Measurements from ENCODE around the gene EPHA2.

The EPHA2 gene

GRCh38 chr1:16117936-16118335 is 37.9 kb downstream of the EPHA2 start:
- no peak for TF ChIP-seq CTCF (IDR thresholded peaks at IDR 0.05; ENCODE audit: control insufficient read depth, extremely low read depth, insufficient read depth)

GRCh38 chr1:16117369-16117768 is 38.5 kb downstream of the EPHA2 start:
- DNase-seq (ENCODE audit: low read depth) = no peak
- no peak overlapping the region for H3K4me3 ChIP-seq (ENCODE audit: low read depth, low read length)
- no peak for TF ChIP-seq CTCF (IDR thresholded peaks at IDR 0.05; ENCODE audit: control insufficient read depth, extremely low read depth, insufficient read depth)

More at GRCh38 chr1:16117936-16118335, 37.9 kb downstream of the EPHA2 start:
- no peak for DNase-seq (ENCODE audit: low read depth)
- no peak overlapping the region for H3K4me3 ChIP-seq (ENCODE audit: low read depth, low read length)

GRCh38 chr1:16116625-16117024 is 39.2 kb downstream of the EPHA2 start:
- DNase-seq (ENCODE audit: low read depth) = no peak
- no peak overlapping the region for H3K4me3 ChIP-seq (ENCODE audit: low read depth, low read length)
- TF ChIP-seq CTCF (IDR thresholded peaks at IDR 0.05; ENCODE audit: control insufficient read depth, extremely low read depth, insufficient read depth) = no peak

GRCh38 chr1:16116002-16116401 is 39.9 kb downstream of the EPHA2 start:
- H3K4me3 ChIP-seq (ENCODE audit: low read depth, low read length) = no peak overlapping the region
- TF ChIP-seq CTCF (IDR thresholded peaks at IDR 0.05; ENCODE audit: control insufficient read depth, extremely low read depth, insufficient read depth) = no peak
- DNase-seq (ENCODE audit: low read depth) = no peak

GRCh38 chr1:16115468-16115983 is 40.3 kb downstream of the EPHA2 start:
- no peak for TF ChIP-seq CTCF (IDR thresholded peaks at IDR 0.05; ENCODE audit: control insufficient read depth, extremely low read depth, insufficient read depth)
- H3K4me3 ChIP-seq (ENCODE audit: low read depth, low read length) = no peak overlapping the region
- no peak for DNase-seq (ENCODE audit: low read depth)

- no peak overlapping the region for H3K4me3 ChIP-seq (ENCODE audit: low read depth, low read length)
- no peak for DNase-seq (ENCODE audit: low read depth)
- no peak for TF ChIP-seq CTCF (IDR thresholded peaks at IDR 0.05; ENCODE audit: control insufficient read depth, extremely low read depth, insufficient read depth)
Observed at GRCh38 chr1:16114527-16115467, 41.1 kb downstream of the EPHA2 start.
